ENCODE results near the gene TBC1D4. TPM values are rescaled to one million over a fixed set of nuclear protein-coding genes. Genes with fewer than 3 reads are reported as not detected.

The TBC1D4 gene
- total RNA-seq: 10 to 100 TPM; 34.5 to 38.8 TPM

GRCh38 chr13:75482070-75482819 is at the start of gene TBC1D4:
Gene TBC1D4, minus strand, starts transcription at chr13:75482169. Its CDS starts 402 bp downstream, at chr13:75481767.
- H3K4me3 Mint-ChIP-seq: peak within 1 kb of the TSS; percentile 84 to 93
- H3K36me3 Mint-ChIP-seq (ENCODE audit: insufficient read depth in 2 of 2): peaks cover 2 to 3% of the 10 kb centered on the region in 2 donors
- no peak within 1 kb of the TSS for H3K27ac Mint-ChIP-seq
- peak; percentile 75 for ATAC-seq (replicated peaks in 1 of 2)
- DNase-seq: peak; percentile 72 to 74
- peaks cover 62% of the 10 kb centered on the region for H3K27me3 Mint-ChIP-seq (ENCODE audit: low read depth)
- peaks cover 33% of the 10 kb centered on the region for H3K4me1 Mint-ChIP-seq (ENCODE audit: low read depth)
- no peaks in the 10 kb centered on the region for H3K9me3 Mint-ChIP-seq

GRCh38 chr13:75530549-75530961 is 48.6 kb upstream of the TBC1D4 start:
- H3K4me1 Mint-ChIP-seq (ENCODE audit: low read depth): peaks cover 56% of the 10 kb centered on the region
- no peaks in the 10 kb centered on the region for H3K27me3 Mint-ChIP-seq (ENCODE audit: low read depth)
- peak overlapping the region; percentile 54 for H3K27ac Mint-ChIP-seq
- H3K9me3 Mint-ChIP-seq: no peaks in the 10 kb centered on the region
- peaks cover 8 to 20% of the 10 kb centered on the region in 2 donors for H3K36me3 Mint-ChIP-seq (ENCODE audit: insufficient read depth in 2 of 2)
- DNase-seq (no peak), ATAC-seq (replicated peaks in 1 of 2) (peak; percentile 95 to 99)
- H3K4me3 Mint-ChIP-seq: no peak overlapping the region

GRCh38 chr13:75521956-75522355 is 40.0 kb upstream of the TBC1D4 start:
- DNase-seq (no peak), ATAC-seq (replicated peaks in 1 of 2) (no peak)
- Mint-ChIP-seq H3K36me3 (ENCODE audit: insufficient read depth in 2 of 2) (peaks cover 0 to 10% of the 10 kb centered on the region in 2 donors), H3K4me3 (no peak overlapping the region), H3K9me3 (peaks cover 4% of the 10 kb centered on the region in 2 donors), H3K27ac (no peak overlapping the region), H3K27me3 (ENCODE audit: low read depth) (no peaks in the 10 kb centered on the region), H3K4me1 (ENCODE audit: low read depth) (peaks cover 15% of the 10 kb centered on the region)

DNA sequence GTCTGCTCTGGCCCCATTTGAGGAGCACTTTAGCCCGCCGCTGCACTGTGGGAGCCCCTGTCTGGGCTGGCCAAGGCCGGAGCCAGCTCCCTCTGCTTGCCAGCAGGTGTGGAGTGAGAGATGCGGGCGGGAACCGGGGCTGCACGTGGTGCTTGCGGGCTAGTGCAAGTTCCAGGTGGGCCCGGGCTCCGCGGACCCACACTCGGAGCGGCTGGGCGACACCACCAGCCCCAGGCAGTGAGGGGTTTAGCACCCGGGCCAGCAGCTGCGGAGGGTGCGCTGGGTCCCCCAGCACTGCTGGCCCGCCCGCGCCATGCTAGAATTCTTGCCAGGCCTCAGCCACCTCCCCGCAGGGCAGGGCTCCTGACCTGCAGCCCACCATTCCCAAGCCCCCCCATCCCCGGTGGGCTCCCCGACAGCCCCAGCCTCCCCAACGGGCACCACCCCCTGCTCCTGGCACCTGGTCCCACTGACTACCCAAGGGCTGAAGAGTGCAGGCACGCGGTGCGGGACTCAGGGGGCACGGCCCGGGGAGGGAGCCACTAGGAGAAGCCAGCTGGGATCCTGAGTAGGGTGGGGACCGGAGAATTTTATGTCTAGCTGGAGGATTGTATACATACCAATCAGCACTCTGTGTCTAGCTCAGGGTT is 36.6 kb upstream of the TBC1D4 start:
- DNase-seq (no peak), ATAC-seq (replicated peaks in 1 of 2) (no peak)
- Mint-ChIP-seq H3K27ac (no peak overlapping the region), H3K36me3 (ENCODE audit: insufficient read depth in 2 of 2) (no peaks in the 10 kb centered on the region), H3K9me3 (peaks cover 3 to 4% of the 10 kb centered on the region in 2 donors), H3K27me3 (ENCODE audit: low read depth) (no peaks in the 10 kb centered on the region), H3K4me3 (no peak overlapping the region), H3K4me1 (ENCODE audit: low read depth) (peaks cover 6% of the 10 kb centered on the region)

DNA sequence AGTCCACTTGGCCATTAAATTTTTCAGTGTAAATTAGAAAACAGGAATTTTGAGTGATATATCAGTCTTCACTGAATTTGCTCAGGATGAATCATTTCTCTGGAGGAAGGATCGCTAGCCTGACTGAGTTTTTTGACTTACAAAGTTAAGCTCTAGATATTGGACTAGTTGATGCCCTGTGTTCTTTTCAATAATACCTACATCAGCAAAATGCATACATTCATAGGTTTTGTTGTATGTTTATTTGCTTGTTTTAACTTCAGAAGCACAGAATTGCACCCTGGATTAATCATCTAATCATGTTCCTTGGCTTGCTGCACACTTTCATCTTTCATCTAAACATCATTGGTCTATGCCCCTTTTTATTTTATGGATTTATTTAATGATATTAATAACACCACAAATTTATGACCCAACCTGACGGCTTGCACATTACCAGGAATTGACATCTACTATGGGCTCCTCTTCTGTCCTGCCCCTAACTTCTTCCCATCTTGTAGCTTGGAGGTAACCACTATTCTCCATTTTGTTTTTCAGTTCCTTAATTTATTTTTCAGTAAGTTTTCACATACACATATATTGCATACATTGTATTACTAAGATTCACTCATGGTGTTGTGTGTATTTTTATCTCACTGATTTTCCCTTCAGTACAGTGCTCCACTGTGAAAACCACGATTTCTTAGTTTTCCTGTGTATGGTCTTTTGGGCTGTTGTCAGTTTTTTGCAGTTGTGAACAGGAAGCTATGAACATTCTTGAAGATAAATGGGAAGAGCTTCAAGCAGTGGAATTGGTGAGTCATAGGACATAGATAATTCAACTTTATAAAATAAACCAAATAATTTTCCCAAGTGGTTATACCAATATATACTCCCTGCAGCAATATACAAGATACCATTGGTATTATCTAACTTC is 32.4 kb upstream of the TBC1D4 start:
- H3K9me3 Mint-ChIP-seq: peaks cover 0 to 3% of the 10 kb centered on the region in 2 donors
- H3K36me3 Mint-ChIP-seq (ENCODE audit: insufficient read depth in 2 of 2): no peaks in the 10 kb centered on the region
- no peak overlapping the region for H3K27ac Mint-ChIP-seq
- H3K4me1 Mint-ChIP-seq (ENCODE audit: low read depth): peaks cover 3% of the 10 kb centered on the region
- ATAC-seq (replicated peaks in 1 of 2) (no peak), DNase-seq (no peak)
- peaks cover 6% of the 10 kb centered on the region for H3K27me3 Mint-ChIP-seq (ENCODE audit: low read depth)
- H3K4me3 Mint-ChIP-seq: no peak overlapping the region

GRCh38 chr13:75513271-75513670 is 31.3 kb upstream of the TBC1D4 start:
- Mint-ChIP-seq H3K36me3 (ENCODE audit: insufficient read depth in 2 of 2) (no peaks in the 10 kb centered on the region), H3K9me3 (peaks cover 0 to 3% of the 10 kb centered on the region in 2 donors), H3K27ac (no peak overlapping the region), H3K27me3 (ENCODE audit: low read depth) (peaks cover 6% of the 10 kb centered on the region), H3K4me1 (ENCODE audit: low read depth) (peaks cover 3% of the 10 kb centered on the region), H3K4me3 (no peak overlapping the region)
- ATAC-seq (replicated peaks in 1 of 2) (no peak), DNase-seq (no peak)

DNA sequence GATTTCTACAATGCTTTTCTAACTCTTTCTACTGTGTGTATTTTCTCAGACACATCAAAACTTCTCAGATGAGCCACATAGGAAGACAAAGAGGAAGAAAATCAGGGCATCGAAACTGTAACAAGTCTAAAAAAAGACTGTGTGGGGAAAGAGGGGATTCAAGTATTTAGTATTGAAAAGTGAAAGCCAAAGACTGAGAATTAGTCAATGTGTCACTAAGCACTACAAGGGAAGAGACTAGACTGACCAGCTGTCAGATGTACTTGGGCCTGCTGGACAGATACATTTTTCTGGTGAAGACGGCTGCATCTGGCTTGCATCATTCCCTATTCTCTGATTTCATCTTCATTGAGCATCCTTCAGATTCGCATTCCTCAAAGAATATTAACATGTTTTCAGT is 30.3 kb upstream of the TBC1D4 start:
- Mint-ChIP-seq H3K9me3 (peaks cover 0 to 3% of the 10 kb centered on the region in 2 donors), H3K4me1 (ENCODE audit: low read depth) (peaks cover 3% of the 10 kb centered on the region), H3K27ac (no peak overlapping the region), H3K27me3 (ENCODE audit: low read depth) (peaks cover 6% of the 10 kb centered on the region), H3K4me3 (no peak overlapping the region), H3K36me3 (ENCODE audit: insufficient read depth in 2 of 2) (no peaks in the 10 kb centered on the region)
- no peak for DNase-seq
- ATAC-seq (replicated peaks in 1 of 2): no peak

DNA sequence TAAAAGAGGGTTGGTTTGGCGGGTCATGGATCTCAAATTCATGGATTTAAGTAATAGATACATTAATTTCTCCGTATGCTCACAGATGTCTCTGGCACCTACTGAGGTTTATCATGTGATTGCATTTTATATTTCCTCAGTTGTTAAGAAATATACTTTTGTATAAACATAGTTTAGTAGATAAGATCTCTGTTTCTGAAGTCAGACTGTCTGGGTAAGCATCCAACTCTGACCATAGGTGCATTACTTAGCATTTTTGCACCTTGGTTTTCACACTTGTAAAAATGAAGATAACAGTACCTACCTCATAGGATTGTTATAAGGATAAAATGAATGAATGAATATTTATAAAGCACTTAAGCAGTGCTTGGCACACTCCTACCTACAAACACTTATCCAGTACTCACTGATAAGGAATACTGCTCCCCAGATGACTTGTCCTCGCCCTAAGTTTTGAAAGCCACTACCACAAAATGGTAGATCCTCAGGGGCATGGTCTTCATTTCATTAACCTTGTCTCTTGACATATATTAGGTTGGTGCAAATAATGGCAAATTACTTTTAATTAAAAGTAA is 29.2 kb upstream of the TBC1D4 start:
- ATAC-seq (replicated peaks in 1 of 2) (no peak), DNase-seq (no peak)
- Mint-ChIP-seq H3K27ac (no peak overlapping the region), H3K9me3 (peaks cover 0 to 3% of the 10 kb centered on the region in 2 donors), H3K4me3 (no peak overlapping the region), H3K4me1 (ENCODE audit: low read depth) (peaks cover 3% of the 10 kb centered on the region), H3K36me3 (ENCODE audit: insufficient read depth in 2 of 2) (no peaks in the 10 kb centered on the region), H3K27me3 (ENCODE audit: low read depth) (peaks cover 6% of the 10 kb centered on the region)

DNA sequence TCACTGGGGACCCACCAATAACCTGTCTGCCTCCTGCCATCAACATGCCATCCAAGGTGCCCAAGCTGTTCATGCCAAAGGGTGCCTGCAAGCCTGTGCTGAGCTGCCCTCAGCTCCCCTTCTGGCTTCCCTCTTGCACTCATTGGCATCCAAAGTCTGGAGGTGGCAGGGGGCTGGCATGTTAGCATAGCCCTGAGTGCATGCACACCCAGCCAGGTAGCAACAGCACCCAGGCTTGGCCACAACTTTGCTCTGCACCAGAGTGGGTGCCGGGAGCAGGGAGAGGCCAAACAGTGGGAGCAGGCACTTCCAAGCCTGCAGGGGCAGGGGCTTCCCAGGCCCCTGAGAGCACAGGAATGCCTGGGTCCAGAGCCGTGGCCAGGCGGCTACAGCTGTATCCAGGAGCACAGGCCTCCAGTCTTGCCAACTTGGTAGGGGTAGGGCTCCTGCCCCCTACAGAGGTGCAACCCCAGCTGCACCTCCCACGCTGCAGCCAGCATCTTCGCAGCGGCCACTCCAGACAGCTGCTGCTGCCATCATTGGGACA is 26.1 kb upstream of the TBC1D4 start:
- H3K27me3 Mint-ChIP-seq (ENCODE audit: low read depth): peaks cover 6% of the 10 kb centered on the region
- no peaks in the 10 kb centered on the region for H3K36me3 Mint-ChIP-seq (ENCODE audit: insufficient read depth in 2 of 2)
- DNase-seq (no peak), ATAC-seq (replicated peaks in 1 of 2) (no peak)
- no peaks in the 10 kb centered on the region for H3K9me3 Mint-ChIP-seq
- no peak overlapping the region for H3K4me3 Mint-ChIP-seq
- H3K27ac Mint-ChIP-seq: no peak overlapping the region
- no peaks in the 10 kb centered on the region for H3K4me1 Mint-ChIP-seq (ENCODE audit: low read depth)

DNA sequence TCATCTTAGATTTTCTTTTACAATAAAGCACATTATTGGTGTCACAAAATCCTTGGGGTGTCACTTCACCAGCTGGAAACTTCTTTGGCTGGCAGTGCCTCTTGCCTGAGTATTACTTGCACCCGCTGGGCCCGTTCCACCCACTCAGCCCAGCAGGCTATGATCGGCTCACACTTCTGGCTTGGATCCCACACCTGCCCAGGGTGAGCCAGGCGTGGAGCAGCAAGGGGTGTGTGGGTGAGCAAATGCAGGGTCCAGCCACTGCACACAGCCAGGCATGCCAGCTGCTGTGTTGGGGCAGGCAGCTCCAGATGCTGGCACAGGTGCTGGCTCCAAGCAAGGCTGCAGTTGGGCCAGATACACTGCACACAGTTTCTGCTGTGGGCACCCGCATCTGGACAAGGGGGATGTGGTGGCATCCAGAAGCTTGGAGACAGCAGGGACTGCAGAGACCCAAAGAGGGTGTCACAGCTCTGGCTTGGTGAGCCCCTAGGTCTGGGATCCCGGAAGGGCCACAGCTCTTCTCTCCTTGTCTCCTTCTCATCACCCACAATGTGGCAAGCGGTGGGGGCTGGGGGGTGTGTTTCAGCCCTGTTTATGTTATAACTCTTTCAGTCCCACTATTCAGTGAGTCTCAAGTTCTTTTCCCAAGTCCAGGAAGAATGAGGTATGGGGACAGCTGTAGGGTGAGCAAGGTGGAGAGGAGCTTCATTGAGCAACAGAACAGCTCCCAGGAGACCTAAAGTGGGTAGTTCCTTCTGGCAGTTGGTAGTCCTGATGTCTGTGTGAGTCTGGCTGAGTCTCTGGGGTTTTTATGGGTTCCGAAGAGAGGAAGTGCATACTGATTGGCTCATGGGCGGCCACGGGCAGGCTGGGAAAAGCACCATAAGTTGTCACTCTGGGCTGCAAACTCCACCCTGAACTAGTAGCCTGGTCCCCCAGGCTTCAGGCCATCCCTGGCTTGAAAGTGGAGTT is 25.3 kb upstream of the TBC1D4 start:
- peaks cover 6% of the 10 kb centered on the region for H3K27me3 Mint-ChIP-seq (ENCODE audit: low read depth)
- H3K36me3 Mint-ChIP-seq (ENCODE audit: insufficient read depth in 2 of 2): no peaks in the 10 kb centered on the region
- no peaks in the 10 kb centered on the region for H3K9me3 Mint-ChIP-seq
- H3K4me3 Mint-ChIP-seq: no peak overlapping the region
- no peaks in the 10 kb centered on the region for H3K4me1 Mint-ChIP-seq (ENCODE audit: low read depth)
- H3K27ac Mint-ChIP-seq: no peak overlapping the region
- no peak for ATAC-seq (replicated peaks in 1 of 2)
- no peak for DNase-seq

- H3K36me3 Mint-ChIP-seq (ENCODE audit: insufficient read depth in 2 of 2): no peaks in the 10 kb centered on the region
- no peak overlapping the region for H3K27ac Mint-ChIP-seq
- no peak for ATAC-seq (replicated peaks in 1 of 2)
- no peaks in the 10 kb centered on the region for H3K4me1 Mint-ChIP-seq (ENCODE audit: low read depth)
- H3K4me3 Mint-ChIP-seq: no peak overlapping the region
- DNase-seq: no peak
- peaks cover 6% of the 10 kb centered on the region for H3K27me3 Mint-ChIP-seq (ENCODE audit: low read depth)
- no peaks in the 10 kb centered on the region for H3K9me3 Mint-ChIP-seq
Observed at GRCh38 chr13:75506018-75506417, 24.0 kb upstream of the TBC1D4 start.

DNA sequence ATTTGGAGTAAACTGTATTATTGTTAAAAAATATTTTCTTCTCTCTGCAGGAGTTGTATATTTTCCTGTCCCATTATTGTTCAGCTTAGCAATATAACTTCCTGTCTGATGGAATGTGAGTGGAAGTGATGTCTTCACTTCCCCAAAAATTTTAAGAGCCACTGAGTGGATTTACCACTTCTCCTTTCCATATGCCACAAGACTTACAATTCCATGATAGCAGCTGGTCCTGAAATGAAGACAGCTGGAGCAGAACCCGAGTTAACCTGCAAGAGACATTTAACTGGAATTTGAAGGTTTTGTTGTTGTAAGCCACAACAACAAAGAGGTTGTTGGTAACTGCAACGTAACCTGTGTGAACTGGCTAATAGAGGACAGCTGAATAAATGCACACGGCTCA is 23.4 kb upstream of the TBC1D4 start:
- Mint-ChIP-seq H3K27me3 (ENCODE audit: low read depth) (peaks cover 2% of the 10 kb centered on the region), H3K4me3 (no peak overlapping the region), H3K27ac (no peak overlapping the region), H3K4me1 (ENCODE audit: low read depth) (no peaks in the 10 kb centered on the region), H3K9me3 (no peaks in the 10 kb centered on the region), H3K36me3 (ENCODE audit: insufficient read depth in 2 of 2) (no peaks in the 10 kb centered on the region)
- DNase-seq (no peak), ATAC-seq (replicated peaks in 1 of 2) (no peak)

Data from activated T-cell treated with anti-CD3 and anti-CD28 coated beads, Interleukin-2, amount 50 U/mL, for 72 hours (primary cell).